Esophagus muscularis mucosa (tissue), 4 donors: ENCODE results near the gene TRRAP.

Source experiments
- EP300 ChIP-seq: sonication (generic); formaldehyde crosslinking; IDR thresholded peaks from one replicate; pipeline ENCODE4 v1.6.1; 2017; ENCODE audit warnings: antibody characterized with exemption
- POLR2A ChIP-seq: fragments of 450-650 bp; IDR thresholded peaks from one replicate; pipeline ENCODE4 v1.6.1; 2017; ENCODE audit warnings: antibody characterized with exemption, moderate library complexity, mild to moderate bottlenecking, low read depth
- TF ChIP-seq, protein P1 (sequence below), 3 experiments: fragments of 200-600 bp in 2 of 3; fragments of 450-650 bp in 1 of 3; sonication (generic) in 2 of 3; IDR thresholded peaks; one replicate each; pipeline ENCODE4 v1.5.1; 2017 to 2019; ENCODE audit warnings: antibody characterized with exemption in 3 of 3, mild to moderate bottlenecking in 2 of 3, moderate library complexity in 1 of 3

DNA sequence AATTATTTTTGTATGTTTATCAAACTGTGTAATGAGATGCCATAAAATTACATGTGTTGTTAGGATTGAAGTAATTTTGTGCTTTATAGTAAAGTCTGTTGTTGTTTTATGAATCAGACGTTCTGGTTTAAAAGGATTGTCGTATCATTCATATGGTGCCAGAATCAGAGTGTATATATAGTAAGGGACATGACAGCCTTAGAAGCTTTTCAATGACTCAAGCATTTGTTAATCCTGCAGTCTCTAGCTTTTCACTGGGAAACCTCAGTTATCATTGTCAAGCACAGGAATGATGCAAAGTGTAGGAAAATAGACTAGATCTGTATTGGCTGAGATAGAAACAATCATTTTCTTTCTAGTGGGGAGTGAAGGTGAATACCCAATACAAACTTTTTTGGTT, 57.5 kb downstream of the TRRAP start:
- TF ChIP-seq, protein P1, sequence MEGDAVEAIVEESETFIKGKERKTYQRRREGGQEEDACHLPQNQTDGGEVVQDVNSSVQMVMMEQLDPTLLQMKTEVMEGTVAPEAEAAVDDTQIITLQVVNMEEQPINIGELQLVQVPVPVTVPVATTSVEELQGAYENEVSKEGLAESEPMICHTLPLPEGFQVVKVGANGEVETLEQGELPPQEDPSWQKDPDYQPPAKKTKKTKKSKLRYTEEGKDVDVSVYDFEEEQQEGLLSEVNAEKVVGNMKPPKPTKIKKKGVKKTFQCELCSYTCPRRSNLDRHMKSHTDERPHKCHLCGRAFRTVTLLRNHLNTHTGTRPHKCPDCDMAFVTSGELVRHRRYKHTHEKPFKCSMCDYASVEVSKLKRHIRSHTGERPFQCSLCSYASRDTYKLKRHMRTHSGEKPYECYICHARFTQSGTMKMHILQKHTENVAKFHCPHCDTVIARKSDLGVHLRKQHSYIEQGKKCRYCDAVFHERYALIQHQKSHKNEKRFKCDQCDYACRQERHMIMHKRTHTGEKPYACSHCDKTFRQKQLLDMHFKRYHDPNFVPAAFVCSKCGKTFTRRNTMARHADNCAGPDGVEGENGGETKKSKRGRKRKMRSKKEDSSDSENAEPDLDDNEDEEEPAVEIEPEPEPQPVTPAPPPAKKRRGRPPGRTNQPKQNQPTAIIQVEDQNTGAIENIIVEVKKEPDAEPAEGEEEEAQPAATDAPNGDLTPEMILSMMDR (IDR thresholded peaks at IDR 0.05), result no peak
- TF ChIP-seq POLR2A (no peak), EP300 (no peak)
